Suprapubic skin (tissue), 4 donors: ENCODE measurements around the gene PGK1. TPM values are rescaled to one million over a fixed set of nuclear protein-coding genes. Genes with fewer than 3 reads are reported as not detected.
"Not testable (repeated sequence)": the region's sequence is repeated elsewhere in the genome, so short reads cannot be mapped to it uniquely, and the experiment has no call there.

Source experiments
- DNase-seq, 2 donors: peaks; one replicate each; pipeline ENCODE4 v3.0.0-alpha.2; 2019; ENCODE audit warnings: low spot score in 2 of 2
- H3K27ac ChIP-seq: fragments of 200-600 bp; sonication (generic); one replicate; pipeline ENCODE4 v1.5.1; 2019
- H3K27me3 ChIP-seq: fragments of 200-600 bp; sonication (generic); one replicate; pipeline ENCODE4 v1.5.1; 2019
- H3K36me3 ChIP-seq: fragments of 200-600 bp; sonication (generic); one replicate; pipeline ENCODE4 v1.5.1; 2019
- H3K4me1 ChIP-seq: fragments of 200-600 bp; sonication (generic); one replicate; pipeline ENCODE4 v1.5.1; 2019
- H3K4me3 ChIP-seq: fragments of 200-600 bp; sonication (generic); one replicate; pipeline ENCODE4 v1.5.1; 2019; ENCODE audit warnings: mild to moderate bottlenecking
- H3K9me3 ChIP-seq: fragments of 200-600 bp; sonication (generic); one replicate; pipeline ENCODE4 v1.5.1; 2019
- EP300 ChIP-seq: sonication (generic); formaldehyde crosslinking; IDR thresholded peaks from one replicate; pipeline ENCODE4 v1.6.1; 2017; ENCODE audit warnings: antibody characterized with exemption
- POLR2A ChIP-seq, 2 donors: fragments of 450-650 bp; IDR thresholded peaks; one replicate each; pipeline ENCODE4 v1.6.1; 2017; ENCODE audit warnings: antibody characterized with exemption in 2 of 2, mild to moderate bottlenecking in 2 of 2, moderate library complexity in 2 of 2
- POLR2AphosphoS5 ChIP-seq, 3 donors: sonication (generic); formaldehyde crosslinking; IDR thresholded peaks; one replicate each; pipeline ENCODE4 v1.6.1; 2017; ENCODE audit warnings: antibody characterized with exemption in 3 of 3
- WGBS: methylation state at CpG from one replicate; pipeline ENCODE4 v1.1.5; 2018; 5-methylcytosine and 5-hydroxymethylcytosine counted together
- total RNA-seq, 4 donors: library from RNA; depleted of rRNA; stranded (reverse); fragments of >200 nt; gene quantifications; one replicate each; pipeline ENCODE4 v1.1.0, GENCODE V29; 2016
- TF ChIP-seq, protein P1 (sequence below), 2 donors: fragments of 200-600 bp in 1 of 2; fragments of 450-650 bp in 1 of 2; sonication (generic) in 1 of 2; IDR thresholded peaks; one replicate each; pipeline ENCODE4 v1.5.1; 2016 to 2019; ENCODE audit warnings: antibody characterized with exemption in 2 of 2, mild to moderate bottlenecking in 1 of 2, moderate library complexity in 1 of 2

The PGK1 gene
- total RNA-seq, 4 donors from 2014 or later: 147 to 193 (median 170) TPM

DNA sequence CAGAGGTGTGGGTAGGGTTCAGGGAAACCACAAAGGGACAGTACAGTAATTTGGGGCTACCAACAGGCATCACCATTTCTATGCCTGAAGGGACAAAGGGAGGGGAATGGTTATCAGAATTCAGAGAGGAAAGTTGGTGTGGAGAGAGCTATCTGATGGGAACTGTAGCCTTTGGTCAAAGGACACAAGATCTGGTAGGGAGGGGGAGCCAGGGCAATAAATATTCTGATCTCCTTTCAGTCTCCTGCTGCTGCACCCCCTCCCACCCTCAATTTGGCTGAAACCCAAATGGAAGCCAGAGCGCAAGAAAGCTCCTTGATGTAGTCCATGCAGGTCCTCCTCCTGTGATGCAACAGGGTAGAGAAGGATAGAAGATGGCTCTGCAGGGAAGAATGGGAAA is 14.6 kb downstream of the PGK1 start:
- TF ChIP-seq POLR2A (IDR thresholded peaks at IDR 0.05) (no peak), EP300 (no peak), POLR2AphosphoS5 (IDR thresholded peaks at IDR 0.05) (no peak)
- TF ChIP-seq, protein P1, sequence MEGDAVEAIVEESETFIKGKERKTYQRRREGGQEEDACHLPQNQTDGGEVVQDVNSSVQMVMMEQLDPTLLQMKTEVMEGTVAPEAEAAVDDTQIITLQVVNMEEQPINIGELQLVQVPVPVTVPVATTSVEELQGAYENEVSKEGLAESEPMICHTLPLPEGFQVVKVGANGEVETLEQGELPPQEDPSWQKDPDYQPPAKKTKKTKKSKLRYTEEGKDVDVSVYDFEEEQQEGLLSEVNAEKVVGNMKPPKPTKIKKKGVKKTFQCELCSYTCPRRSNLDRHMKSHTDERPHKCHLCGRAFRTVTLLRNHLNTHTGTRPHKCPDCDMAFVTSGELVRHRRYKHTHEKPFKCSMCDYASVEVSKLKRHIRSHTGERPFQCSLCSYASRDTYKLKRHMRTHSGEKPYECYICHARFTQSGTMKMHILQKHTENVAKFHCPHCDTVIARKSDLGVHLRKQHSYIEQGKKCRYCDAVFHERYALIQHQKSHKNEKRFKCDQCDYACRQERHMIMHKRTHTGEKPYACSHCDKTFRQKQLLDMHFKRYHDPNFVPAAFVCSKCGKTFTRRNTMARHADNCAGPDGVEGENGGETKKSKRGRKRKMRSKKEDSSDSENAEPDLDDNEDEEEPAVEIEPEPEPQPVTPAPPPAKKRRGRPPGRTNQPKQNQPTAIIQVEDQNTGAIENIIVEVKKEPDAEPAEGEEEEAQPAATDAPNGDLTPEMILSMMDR (IDR thresholded peaks at IDR 0.05): no peak
- peaks cover 68% of the 10 kb centered on the region for H3K36me3 ChIP-seq
- 88% methylated on average over 1 of the region's 1 CpG for WGBS

DNA sequence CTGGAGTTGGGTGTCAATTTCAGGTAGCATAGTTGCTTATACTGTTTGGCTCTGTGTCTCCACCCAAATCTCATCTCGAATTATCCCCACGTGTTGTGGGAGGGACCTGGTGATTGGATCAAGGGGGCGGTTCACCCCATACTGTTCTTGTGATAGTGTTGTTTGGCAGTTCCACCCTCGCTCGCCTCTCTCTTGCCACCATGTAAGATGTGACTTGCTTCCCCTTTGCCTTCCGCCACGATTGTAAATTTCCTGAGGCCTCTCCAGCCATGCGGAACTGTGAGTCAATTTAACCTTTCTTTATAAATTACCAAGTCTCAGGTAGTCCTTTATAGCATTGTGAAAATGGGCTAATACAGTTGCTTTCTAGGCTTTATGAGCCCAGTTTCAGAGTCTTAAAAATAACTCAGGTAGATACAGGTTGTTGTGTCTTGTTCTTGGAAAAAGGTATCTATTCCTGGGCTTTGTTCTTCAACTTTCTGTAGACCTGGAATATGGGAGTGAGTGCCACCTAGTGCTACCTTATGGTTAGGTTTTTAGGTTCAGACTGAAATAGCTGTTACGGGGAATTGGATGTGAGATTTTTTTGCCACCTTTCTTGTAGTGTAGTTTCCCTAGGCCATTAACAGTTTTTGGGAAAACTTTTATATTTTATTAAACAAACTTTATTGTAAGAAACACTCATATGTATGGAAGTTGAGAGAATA is 15.6 kb downstream of the PGK1 start:
- Histone ChIP-seq H3K4me1 (no peaks in the 10 kb centered on the region), H3K4me3 (no peak overlapping the region), H3K27ac (no peak overlapping the region), H3K27me3 (no peaks in the 10 kb centered on the region), H3K9me3 (no peaks in the 10 kb centered on the region), H3K36me3 (peaks cover 70% of the 10 kb centered on the region)
- no peak for DNase-seq
- TF ChIP-seq POLR2A (IDR thresholded peaks at IDR 0.05): no peak
- no peak for TF ChIP-seq POLR2AphosphoS5 (IDR thresholded peaks at IDR 0.05)
- no peak for TF ChIP-seq EP300
- TF ChIP-seq, protein P1 (IDR thresholded peaks at IDR 0.05): no peak
- WGBS: 65% methylated on average over 9 of the region's 9 CpGs

More for the DNA sequence above, 14.6 kb downstream of the PGK1 start:
- H3K4me3 ChIP-seq: no peak overlapping the region
- H3K4me1 ChIP-seq: no peaks in the 10 kb centered on the region
- H3K27me3 ChIP-seq: no peaks in the 10 kb centered on the region
- H3K27ac ChIP-seq: no peak overlapping the region
- no peaks in the 10 kb centered on the region for H3K9me3 ChIP-seq
- DNase-seq: no peak

DNA sequence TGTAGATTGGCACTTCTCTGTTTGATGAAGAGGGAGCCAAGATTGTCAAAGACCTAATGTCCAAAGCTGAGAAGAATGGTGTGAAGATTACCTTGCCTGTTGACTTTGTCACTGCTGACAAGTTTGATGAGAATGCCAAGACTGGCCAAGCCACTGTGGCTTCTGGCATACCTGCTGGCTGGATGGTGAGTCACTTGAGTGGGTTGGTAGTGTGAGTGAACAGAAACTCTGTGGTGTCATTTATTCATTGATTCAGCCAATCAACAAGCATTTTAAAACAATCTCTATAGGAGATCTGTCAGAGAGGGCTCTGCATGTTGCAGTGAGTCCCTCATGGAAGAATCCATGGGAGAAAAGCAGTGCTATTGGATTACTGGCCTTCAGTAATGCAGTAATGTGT is 19.1 kb downstream of the PGK1 start:
- Histone ChIP-seq H3K4me1 (no peaks in the 10 kb centered on the region), H3K27ac (no peak overlapping the region), H3K4me3 (no peak overlapping the region), H3K36me3 (peaks cover 64% of the 10 kb centered on the region), H3K27me3 (no peaks in the 10 kb centered on the region), H3K9me3 (no peaks in the 10 kb centered on the region)
- TF ChIP-seq POLR2A (IDR thresholded peaks at IDR 0.05) (no peak), EP300 (no peak), POLR2AphosphoS5 (IDR thresholded peaks at IDR 0.05) (no peak)
- TF ChIP-seq, protein P1 (IDR thresholded peaks at IDR 0.05): no peak
- no peak for DNase-seq

DNA sequence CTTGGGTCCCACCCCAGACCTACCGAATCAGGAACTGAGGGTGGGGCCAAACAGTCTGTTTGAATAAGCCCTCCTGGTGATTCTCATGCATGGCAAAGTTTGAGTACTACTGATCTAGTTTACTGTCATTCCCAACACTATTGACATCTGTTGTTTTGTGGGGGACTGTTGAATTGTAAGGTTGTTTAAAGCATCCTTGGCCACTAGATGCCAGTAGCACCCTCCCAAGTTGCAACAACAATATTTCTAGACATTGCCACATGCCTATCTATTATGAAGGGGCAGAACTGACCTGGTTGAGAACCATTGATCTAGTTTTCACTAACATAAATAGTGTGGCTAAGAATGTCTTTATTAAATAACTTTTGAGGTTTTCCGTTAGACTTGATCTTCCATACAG is 20.3 kb downstream of the PGK1 start:
- WGBS: 68% methylated on average over 2 of the region's 2 CpGs

DNA sequence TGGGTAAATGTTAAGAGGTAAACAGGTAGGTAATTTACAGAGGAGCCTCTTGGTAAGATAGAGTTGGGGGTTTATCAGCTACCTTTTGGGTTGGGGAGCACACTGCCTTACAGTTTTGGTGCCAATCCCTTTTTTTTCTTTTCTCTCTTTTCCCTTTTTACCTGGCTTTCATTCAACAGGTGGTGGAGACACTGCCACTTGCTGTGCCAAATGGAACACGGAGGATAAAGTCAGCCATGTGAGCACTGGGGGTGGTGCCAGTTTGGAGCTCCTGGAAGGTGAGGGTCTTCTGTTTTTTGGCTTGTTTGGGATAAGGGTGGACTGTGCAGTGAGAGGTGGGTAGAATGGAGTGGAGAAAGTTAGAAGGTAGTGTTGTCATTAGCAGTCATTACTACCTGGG is 21.1 kb downstream of the PGK1 start:
- no peak for DNase-seq
- TF ChIP-seq, protein P1 (IDR thresholded peaks at IDR 0.05): no peak
- TF ChIP-seq POLR2AphosphoS5 (IDR thresholded peaks at IDR 0.05) (no peak), EP300 (no peak), POLR2A (IDR thresholded peaks at IDR 0.05) (no peak)
- H3K4me1 ChIP-seq: no peaks in the 10 kb centered on the region
- no peaks in the 10 kb centered on the region for H3K27me3 ChIP-seq
- H3K36me3 ChIP-seq: peaks cover 56% of the 10 kb centered on the region
- H3K4me3 ChIP-seq: no peak overlapping the region
- no peak overlapping the region for H3K27ac ChIP-seq
- 37% methylated on average over 1 of the region's 1 CpG for WGBS
- no peaks in the 10 kb centered on the region for H3K9me3 ChIP-seq

More for the DNA sequence above, 20.3 kb downstream of the PGK1 start:
- H3K27ac ChIP-seq: no peak overlapping the region
- no peak overlapping the region for H3K4me3 ChIP-seq
- TF ChIP-seq POLR2A (IDR thresholded peaks at IDR 0.05): no peak
- no peak for TF ChIP-seq EP300
- no peak for TF ChIP-seq POLR2AphosphoS5 (IDR thresholded peaks at IDR 0.05)
- TF ChIP-seq, protein P1 (IDR thresholded peaks at IDR 0.05): no peak
- H3K4me1 ChIP-seq: no peaks in the 10 kb centered on the region
- no peaks in the 10 kb centered on the region for H3K27me3 ChIP-seq
- H3K9me3 ChIP-seq: no peaks in the 10 kb centered on the region
- H3K36me3 ChIP-seq: peaks cover 57% of the 10 kb centered on the region
- no peak for DNase-seq

DNA sequence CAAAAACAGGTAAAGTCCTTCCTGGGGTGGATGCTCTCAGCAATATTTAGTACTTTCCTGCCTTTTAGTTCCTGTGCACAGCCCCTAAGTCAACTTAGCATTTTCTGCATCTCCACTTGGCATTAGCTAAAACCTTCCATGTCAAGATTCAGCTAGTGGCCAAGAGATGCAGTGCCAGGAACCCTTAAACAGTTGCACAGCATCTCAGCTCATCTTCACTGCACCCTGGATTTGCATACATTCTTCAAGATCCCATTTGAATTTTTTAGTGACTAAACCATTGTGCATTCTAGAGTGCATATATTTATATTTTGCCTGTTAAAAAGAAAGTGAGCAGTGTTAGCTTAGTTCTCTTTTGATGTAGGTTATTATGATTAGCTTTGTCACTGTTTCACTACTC is 21.7 kb downstream of the PGK1 start:
- H3K4me1 ChIP-seq, H3K4me3 ChIP-seq, H3K27ac ChIP-seq, H3K27me3 ChIP-seq, H3K9me3 ChIP-seq, DNase-seq: not testable (repeated sequence)
- H3K36me3 ChIP-seq: peaks cover 51% of the 10 kb centered on the region
